GM19452 (cell line): ENCODE measurements around the gene TMTC4.
"Not testable (repeated sequence)": the region's sequence is repeated elsewhere in the genome, so short reads cannot be mapped to it uniquely, and the experiment has no call there.

Source experiments
- ATAC-seq: cut with Tn5 transposase; IDR thresholded peaks from one replicate; pipeline ENCODE4 v1.9.1; 2021; ENCODE audit not compliant: unreplicated experiment

Gene TMTC4

DNA sequence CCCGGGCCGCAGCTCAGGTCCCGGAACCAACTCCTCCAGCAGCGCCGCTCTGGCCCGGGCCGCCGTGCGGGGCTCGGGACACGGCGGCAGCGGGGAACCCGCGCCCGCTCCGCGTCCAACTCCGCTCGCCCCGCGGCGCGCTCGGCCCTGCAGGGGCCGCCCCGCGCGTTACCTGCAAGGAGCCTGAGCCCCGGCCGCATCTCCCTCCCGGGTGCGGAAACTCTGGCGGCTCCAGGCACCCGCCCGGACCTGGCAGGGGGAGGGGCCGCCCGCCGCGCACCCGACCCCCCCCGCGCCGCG is at the start of gene TMTC4:
Gene TMTC4 (minus strand): TSS at position 224 of the 300 bp plus-strand sequence. CDS start 4,433 bp downstream, outside the sequence.
- peak; percentile 54 for ATAC-seq

GRCh38 chr13:100722517-100722916 is 47.9 kb upstream of the TMTC4 start:
- ATAC-seq: no peak

GRCh38 chr13:100721885-100722512 is 47.4 kb upstream of the TMTC4 start:
- peak; percentile 84 for ATAC-seq

DNA sequence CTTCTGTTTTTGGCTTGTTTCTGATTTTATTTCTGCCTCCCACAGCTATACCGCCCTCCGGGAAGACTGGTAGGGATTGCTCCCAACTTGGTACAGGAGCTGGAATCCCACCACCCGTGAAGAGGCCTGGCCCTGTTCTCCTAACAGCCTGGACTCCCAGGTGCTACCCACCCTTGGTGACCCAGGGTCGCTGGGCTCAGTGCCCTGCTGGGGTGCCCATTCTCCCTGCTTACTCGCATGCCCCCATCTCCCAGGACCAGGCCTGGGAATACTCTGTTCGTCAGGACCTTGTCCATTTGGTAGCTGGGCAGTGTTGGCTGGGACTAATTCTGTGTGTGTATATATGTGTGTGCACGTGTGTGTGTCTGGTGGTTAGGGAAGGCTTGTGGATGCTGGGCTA is 41.0 kb upstream of the TMTC4 start:
- ATAC-seq: no peak

- no peak for ATAC-seq
Measured at GRCh38 chr13:100714478-100714877, 39.9 kb upstream of the TMTC4 start.

GRCh38 chr13:100710176-100710575 is 35.6 kb upstream of the TMTC4 start:
- ATAC-seq: no peak

DNA sequence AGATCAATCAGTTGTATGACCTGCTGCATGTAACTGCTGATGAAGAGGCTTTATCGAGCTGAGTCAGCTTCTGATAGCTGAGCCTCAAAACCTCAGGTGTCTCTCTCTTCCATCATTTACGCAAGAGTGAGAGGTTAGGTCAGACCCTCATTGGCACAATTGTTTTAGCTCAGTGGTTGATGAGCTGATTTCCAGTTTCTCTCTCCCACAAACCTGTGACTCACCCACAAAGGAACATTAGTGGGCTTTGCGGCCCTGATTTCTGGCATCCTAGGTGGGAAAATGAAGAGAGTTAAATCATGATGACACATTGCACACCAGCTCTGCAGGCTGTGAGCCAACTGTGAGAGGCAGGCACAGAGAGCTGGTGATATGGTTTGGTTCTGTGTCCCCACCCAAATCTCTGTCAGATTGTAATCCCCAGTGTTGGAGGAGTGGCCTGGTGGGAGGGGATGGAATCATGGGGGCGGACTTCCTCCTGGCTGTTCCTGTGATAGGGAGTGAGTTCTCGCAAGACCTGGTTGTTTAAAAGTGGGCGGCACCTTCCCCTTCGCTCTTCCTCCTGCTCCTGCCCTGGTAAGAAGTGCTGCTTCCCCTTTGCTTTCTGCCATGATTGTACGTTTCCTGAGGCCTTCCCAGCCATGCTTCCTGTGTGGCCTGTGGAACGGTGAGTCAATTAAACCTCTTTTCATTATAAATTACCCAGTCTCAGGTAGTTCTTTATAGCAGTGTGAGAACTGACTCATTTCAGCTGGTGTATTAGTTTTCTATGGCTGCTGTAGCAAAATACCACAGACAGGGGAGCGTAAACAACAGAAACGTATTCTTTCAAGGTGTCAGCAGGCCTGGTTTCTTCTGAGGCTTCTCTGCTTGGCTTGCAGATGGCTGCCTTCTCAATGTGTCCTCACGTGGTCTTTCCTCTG is 33.5 kb upstream of the TMTC4 start:
- ATAC-seq: no peak

GRCh38 chr13:100698331-100698730 is 23.7 kb upstream of the TMTC4 start:
- not testable (repeated sequence) for ATAC-seq

- ATAC-seq: no peak
Measured at GRCh38 chr13:100695509-100695773, 20.8 kb upstream of the TMTC4 start.

- ATAC-seq: no peak
Measured at GRCh38 chr13:100694722-100695508, 20.3 kb upstream of the TMTC4 start.

DNA sequence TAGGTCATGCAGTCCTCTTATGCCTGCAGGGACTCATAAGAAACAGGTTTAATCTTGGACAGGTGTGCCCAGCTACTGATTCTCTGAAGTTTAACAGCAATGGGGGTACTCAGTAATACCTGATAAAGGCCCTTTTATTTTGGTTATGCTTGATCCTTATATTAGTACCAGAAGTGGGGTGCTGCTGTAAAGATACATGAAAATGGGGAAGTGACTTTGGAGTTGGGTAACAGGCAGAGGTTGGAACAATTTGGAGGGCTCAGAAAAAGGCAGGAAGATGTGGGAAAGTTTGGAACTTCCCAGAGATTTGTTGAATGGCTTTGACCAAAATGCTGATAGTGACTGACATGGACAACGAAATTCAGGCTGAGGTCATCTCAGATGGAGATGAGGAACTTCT is 14.6 kb upstream of the TMTC4 start:
- ATAC-seq: no peak

DNA sequence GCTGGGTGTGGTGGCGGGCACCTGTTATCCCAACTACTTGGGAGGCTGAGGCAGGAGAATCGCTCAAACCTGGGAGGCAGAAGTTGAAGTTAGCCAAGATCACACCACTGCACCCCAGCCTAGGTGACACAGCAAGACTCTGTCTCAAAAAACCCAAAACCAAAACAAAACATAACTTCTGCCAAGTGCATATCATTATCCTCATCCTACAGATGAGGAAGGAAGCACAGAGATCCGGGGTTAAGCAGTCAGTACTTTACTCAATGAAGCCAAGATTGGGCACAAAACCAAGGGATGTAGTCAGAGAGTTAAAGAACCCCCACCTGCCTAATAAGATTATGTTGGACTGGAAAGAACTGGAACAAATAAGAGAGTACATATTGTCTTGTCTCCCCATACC is 5.5 kb upstream of the TMTC4 start:
- no peak for ATAC-seq

- not testable (repeated sequence) for ATAC-seq
Measured at GRCh38 chr13:100677128-100677527, 2.5 kb upstream of the TMTC4 start.

DNA sequence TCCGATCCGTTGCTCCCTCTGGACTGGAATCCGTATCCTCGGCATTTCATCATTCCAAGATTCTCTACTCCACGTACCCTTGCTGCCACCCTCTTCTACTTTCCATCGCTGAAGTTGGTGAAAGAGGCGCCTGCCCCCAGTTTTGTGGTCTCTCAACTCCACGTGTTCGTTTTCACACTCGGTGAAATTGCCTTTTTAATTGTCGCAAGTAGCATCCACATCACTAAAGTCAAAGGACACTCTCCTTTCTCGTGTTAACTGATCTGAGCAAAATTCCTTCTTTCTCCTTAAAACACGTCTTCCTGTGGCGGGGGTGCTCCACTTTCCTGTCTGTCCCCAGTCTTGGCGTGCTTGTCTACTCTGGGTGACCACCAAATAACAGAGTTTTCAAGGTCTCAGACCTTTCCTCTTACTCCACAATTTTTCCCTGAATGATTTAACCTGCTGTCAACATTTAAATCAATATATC is 1.1 kb upstream of the TMTC4 start:
- ATAC-seq: no peak

DNA sequence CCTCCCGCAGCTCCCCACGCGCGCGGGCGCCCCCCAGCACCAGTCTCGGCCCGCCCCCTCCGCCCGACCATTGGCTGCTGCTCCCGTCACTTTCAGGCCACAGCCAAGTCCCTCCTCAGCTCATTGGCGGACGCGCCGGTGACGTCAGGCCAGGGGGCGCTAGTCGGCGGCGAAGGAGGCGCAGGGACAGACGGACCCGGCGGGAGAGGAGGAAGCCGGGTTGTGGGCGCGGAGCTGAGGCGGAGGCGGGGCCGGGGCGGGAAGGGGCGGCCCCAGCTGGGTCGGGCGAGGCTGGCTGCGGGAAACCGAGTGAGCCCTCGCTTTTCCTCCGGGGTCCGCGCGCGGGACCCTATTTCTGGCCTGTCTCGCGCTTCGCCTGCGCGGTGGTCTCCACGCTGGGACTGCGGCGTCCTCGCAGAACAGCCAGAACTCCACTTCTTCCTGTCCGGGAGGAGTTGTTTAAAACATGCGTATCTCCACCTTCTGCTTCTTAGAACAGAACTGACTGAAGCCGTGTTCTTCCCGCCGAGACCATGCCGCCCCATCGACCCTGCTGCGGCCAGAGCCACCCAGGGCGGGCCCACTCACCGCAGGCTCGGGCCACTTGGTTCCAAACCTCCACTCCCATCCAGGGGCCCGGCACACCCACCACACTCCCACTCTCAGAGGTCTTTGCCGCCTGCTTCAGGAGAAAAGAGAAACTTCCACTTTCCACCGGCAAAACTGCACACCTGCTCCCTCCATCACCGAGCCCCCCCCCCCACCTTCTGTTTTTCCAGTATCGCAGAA is 471 bp upstream of the TMTC4 start:
- ATAC-seq: peak; percentile 94

DNA sequence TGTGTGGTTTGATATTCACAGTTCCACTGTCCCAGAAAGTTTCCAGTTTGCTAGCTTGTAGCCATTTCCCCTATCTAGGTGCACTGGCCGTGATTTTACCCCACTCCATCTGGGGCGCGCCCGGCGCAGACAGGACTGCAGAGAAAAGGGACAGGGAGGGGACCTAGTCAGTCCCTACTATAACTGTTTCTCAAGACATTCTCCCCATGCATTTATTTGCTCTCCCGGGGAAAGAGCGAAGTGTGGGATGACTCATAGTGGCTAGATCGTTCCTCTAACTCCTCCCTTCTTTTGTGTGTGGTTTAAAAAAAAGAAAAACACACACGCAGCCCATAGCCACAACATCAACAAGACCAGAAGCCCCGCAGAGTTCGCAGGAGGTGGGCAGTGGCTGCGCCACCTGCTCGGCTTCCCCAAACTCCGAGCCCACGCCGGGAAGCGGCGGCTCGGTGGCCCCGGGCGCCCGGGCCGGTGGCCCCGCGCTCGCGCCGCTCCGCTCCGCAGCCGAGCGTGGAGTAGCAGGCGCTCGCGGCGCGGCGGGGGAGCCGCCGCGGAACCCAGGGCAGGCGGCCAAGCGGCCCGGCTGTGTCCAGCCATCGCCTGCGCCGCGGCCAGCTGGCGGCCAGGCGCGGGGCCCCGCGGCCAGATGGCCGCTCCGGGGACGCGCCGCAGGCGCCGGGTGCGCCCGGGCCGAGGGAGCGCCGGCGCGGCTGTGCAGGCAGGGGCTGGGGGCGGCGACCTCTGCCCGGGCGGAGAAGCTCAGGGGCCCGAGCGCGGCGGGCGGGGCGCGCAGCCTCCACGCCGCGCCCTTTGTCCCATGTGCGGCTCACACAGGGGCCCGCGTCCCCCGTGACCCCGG is 653 bp downstream of the TMTC4 start:
- peak; percentile 35 for ATAC-seq

- ATAC-seq: no peak
Measured at GRCh38 chr13:100673376-100673712, 1.3 kb downstream of the TMTC4 start.

- no peak for ATAC-seq
Measured at GRCh38 chr13:100671389-100672182, 3.0 kb downstream of the TMTC4 start.

DNA sequence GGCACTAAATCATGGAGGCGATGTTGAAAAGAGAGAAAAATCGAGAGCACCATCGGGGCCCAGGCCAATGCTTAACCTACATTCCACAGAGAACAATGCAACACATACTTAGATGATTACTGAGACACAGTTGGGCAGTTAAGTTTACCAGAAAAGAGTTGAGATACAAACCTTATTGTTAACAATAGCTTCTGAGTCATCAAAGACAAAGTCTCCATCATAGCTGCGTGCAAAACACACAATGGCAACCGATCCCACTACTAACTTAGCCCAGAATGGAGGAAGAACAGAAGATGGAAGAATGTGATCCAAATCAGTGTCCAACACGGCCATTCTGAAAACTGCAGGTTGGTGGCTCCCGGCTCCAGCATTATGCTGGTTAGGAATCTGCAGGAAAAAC is 6.2 kb downstream of the TMTC4 start:
- no peak for ATAC-seq
